HG02840 (cell line): Measurements from ENCODE around the gene PIM1.
A peak's percentile ranks its signal among the peaks of the same experiment; 100 is the strongest.
"Not testable (repeated sequence)": the region's sequence is repeated elsewhere in the genome, so short reads cannot be mapped to it uniquely, and the experiment has no call there.

Experiments
- ATAC-seq: cut with Tn5 transposase; IDR thresholded peaks from one replicate; pipeline ENCODE4 v1.9.1; 2021; ENCODE audit warnings: mild to moderate bottlenecking, moderate library complexity, moderate number of reproducible peaks; ENCODE audit not compliant: unreplicated experiment, low FRiP score

The PIM1 gene

DNA sequence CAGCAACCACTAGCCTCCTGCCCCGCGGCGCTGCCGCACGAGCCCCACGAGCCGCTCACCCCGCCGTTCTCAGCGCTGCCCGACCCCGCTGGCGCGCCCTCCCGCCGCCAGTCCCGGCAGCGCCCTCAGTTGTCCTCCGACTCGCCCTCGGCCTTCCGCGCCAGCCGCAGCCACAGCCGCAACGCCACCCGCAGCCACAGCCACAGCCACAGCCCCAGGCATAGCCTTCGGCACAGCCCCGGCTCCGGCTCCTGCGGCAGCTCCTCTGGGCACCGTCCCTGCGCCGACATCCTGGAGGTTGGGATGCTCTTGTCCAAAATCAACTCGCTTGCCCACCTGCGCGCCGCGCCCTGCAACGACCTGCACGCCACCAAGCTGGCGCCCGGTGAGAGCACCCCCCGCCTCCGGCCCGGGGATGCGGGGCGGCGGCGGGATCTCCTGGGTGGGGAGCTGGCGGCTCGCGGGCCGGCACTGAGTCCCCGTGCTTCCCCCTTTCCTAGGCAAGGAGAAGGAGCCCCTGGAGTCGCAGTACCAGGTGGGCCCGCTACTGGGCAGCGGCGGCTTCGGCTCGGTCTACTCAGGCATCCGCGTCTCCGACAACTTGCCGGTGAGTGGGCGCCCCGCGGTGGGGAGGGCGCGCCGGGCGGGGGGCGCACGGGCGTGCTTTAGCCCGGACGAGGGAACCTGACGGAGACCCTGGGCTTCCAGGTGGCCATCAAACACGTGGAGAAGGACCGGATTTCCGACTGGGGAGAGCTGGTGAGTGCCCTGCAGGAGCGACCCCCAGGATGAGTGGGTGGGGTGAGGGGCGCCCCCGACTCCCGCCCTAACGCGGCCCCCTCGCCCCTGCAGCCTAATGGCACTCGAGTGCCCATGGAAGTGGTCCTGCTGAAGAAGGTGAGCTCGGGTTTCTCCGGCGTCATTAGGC lies 585 bp downstream of the PIM1 start:
- ATAC-seq: peak; percentile 32

DNA sequence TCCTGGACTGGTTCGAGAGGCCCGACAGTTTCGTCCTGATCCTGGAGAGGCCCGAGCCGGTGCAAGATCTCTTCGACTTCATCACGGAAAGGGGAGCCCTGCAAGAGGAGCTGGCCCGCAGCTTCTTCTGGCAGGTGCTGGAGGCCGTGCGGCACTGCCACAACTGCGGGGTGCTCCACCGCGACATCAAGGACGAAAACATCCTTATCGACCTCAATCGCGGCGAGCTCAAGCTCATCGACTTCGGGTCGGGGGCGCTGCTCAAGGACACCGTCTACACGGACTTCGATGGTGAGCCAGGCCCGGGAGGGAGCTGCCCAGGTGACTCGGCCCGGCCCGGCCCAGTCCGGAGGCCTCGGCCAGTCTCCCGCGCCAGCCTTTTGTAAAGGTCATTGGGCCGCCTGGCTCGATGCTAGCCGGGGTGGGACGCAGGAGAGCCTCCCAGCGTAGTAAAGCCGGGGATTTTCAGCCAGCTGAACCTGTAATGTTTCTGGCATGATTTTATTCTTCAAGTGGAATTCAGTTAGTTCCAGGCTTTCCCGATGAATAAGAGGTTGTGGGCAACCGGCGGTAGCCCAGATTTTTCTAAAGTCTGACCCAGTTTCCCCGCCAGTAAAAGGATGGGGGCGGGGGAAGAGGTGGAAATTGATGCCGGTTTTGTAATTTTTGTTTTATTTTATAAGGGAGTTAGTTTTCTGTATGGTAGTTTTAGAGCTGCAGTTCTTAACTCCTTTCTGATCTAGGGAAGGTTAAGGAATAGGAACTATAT lies 1.4 kb downstream of the PIM1 start:
- ATAC-seq: no peak

DNA sequence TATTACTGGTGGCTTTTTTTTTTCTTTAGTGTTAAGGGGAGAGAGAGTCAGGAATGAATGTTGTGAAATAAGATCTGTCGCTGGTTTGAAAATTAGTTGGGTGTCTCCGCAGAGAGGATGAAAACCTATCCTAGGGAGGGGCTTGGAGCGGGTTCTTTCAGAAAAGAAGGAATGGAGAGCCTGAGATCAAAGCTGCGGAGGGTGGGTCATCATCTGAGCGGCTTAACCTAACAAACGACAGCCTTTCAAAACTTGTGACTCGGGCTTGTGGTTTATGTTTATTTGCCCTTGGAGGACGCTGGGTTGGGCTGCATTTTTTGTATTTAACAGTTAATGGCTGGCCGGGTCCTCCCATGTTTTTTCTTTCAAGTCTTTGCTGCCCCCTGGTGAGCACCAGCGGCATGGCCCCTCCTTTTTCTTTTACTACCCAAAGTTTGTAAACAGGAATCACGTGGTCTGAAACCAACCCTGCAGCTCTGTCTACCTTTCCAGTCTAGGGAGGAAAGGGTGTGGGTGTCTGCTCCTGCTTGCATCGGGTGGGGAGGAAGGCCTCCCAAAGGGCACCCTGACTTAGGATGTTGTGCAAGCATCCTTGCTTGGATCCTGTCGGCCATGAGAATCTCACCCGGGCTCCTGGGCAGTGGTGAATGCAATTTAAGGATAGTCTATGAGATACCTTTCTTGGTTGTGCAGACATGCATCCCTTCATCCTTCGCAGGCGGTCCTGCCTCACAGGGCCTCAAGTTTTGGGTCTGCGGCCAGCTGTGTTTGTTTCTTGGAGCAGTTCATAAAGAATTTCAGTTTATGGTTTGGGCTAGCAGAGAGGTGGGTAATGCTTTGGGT lies 2.2 kb downstream of the PIM1 start:
- no peak for ATAC-seq

DNA sequence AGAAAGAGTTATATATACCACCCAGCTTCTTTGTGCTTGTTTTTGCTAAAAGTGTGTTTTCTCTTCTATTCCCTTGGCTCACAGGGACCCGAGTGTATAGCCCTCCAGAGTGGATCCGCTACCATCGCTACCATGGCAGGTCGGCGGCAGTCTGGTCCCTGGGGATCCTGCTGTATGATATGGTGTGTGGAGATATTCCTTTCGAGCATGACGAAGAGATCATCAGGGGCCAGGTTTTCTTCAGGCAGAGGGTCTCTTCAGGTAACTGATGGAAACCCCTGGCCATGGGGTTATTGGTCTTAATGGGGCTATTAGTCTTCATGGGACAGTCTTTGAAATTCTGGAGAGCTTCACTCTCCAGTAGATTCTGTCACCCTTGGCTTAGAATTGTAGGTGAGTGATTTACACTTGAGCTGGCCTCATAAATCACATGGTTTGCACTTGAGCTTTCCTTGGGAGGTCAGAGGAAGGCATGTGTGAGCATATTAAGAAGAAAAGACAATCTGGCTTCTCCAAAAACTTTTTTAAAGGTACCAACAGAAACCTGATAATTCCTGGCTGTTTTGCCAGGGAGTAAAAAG lies 3.0 kb downstream of the PIM1 start:
- no peak for ATAC-seq

DNA sequence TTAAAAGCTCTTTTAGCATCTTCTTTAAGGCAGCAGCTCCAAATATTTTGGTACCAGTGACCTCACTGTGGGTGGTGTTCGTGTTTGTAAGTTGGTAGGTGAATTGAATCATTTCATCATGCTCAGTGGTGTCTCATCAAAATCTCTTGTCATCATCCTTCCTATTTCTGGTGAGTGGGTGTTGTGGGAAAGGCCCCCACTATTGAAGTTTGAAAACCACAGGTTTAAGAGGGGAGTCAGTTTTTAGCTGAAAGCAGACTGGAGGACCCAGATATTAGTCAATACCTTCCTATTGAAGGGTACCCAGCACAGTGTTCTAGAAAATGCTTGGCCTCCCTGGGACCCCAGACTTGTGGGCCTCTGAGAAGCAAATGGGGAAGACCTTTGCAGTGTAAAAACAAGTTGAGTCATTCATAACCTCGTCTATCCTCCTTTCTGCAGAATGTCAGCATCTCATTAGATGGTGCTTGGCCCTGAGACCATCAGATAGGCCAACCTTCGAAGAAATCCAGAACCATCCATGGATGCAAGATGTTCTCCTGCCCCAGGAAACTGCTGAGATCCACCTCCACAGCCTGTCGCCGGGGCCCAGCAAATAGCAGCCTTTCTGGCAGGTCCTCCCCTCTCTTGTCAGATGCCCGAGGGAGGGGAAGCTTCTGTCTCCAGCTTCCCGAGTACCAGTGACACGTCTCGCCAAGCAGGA lies 3.7 kb downstream of the PIM1 start:
- no peak for ATAC-seq

DNA sequence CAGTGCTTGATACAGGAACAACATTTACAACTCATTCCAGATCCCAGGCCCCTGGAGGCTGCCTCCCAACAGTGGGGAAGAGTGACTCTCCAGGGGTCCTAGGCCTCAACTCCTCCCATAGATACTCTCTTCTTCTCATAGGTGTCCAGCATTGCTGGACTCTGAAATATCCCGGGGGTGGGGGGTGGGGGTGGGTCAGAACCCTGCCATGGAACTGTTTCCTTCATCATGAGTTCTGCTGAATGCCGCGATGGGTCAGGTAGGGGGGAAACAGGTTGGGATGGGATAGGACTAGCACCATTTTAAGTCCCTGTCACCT lies 4.2 kb downstream of the PIM1 start:
- ATAC-seq: no peak

DNA sequence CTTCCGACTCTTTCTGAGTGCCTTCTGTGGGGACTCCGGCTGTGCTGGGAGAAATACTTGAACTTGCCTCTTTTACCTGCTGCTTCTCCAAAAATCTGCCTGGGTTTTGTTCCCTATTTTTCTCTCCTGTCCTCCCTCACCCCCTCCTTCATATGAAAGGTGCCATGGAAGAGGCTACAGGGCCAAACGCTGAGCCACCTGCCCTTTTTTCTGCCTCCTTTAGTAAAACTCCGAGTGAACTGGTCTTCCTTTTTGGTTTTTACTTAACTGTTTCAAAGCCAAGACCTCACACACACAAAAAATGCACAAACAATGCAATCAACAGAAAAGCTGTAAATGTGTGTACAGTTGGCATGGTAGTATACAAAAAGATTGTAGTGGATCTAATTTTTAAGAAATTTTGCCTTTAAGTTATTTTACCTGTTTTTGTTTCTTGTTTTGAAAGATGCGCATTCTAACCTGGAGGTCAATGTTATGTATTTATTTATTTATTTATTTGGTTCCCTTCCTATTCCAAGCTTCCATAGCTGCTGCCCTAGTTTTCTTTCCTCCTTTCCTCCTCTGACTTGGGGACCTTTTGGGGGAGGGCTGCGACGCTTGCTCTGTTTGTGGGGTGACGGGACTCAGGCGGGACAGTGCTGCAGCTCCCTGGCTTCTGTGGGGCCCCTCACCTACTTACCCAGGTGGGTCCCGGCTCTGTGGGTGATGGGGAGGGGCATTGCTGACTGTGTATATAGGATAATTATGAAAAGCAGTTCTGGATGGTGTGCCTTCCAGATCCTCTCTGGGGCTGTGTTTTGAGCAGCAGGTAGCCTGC lies 4.8 kb downstream of the PIM1 start:
- ATAC-seq: no peak

DNA sequence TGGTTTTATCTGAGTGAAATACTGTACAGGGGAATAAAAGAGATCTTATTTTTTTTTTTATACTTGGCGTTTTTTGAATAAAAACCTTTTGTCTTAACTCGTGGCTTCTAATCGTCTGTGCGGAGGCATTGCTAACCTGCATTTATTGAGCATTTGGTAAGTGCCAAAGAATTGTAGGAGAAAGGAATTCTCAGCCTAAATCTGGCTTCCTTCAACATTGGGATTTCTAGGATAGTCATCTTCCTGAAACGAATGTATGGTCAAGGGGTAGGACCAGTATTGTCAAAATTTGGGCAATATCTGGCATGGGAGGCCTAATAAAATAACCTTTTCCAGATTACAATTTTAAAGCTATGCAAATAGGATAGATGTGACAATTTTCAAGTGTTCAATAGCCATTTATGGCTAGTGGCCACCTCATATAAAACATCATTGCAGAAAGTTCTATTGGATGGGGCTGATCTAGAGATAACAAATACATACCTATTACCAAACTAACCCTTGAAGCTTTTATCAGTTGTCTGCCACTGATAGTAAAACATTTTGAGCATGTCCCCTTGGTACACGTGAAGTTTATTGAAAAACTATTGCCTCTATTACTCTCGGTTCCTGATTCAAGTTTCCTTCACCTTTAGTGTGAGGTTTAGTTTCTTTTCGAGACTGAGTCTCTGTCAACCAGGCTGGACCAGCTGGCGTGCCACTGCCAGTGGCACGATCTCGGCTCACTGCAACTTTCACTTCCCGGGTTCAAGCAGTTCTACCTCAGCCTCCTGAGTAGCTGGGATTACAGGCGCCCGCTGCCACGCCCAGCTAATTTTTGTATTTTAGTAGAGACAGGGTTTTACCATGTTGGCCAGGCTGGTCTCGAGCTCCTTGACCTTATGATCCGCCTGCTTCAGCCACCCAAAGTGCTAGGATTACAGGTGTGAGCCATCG lies 5.6 kb downstream of the PIM1 start:
- no peak for ATAC-seq

DNA sequence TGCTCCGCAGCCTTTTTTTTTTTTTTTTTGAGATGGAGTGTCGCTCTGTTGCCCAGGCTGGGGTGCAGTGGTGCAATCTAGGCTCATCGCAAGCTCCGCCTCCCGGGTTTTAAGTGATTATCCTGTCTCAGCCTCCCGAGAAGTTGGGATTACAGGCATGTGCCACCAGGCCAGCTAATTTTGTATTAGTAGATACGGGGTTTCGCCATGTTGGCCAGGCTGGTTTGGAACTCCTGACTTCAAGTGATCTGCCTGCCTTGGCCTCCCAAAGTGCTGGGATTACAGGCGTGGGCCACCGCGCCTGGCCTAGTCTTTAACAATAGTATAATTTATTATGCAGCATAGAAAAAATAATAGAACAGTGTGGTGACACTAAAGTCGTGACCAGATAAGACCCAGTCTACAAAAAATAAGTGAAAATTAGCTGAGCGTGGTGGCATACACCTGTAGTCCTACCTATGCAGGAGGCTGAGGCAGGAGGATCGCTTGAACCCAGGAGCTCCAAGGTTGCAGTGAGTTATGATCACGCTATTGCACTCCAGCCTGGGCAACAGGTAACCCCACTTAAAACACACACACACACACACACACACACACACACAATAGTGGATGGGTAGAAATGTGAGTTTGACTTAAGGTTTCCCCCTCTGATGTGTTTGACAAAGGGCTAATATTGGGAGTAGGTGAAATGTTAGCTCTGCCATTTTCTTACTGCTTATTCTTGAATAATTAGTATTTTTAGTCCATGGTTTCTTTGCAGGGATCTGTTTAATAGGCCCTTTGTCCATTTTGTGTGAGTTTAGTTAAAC lies 6.5 kb downstream of the PIM1 start:
- no peak for ATAC-seq

DNA sequence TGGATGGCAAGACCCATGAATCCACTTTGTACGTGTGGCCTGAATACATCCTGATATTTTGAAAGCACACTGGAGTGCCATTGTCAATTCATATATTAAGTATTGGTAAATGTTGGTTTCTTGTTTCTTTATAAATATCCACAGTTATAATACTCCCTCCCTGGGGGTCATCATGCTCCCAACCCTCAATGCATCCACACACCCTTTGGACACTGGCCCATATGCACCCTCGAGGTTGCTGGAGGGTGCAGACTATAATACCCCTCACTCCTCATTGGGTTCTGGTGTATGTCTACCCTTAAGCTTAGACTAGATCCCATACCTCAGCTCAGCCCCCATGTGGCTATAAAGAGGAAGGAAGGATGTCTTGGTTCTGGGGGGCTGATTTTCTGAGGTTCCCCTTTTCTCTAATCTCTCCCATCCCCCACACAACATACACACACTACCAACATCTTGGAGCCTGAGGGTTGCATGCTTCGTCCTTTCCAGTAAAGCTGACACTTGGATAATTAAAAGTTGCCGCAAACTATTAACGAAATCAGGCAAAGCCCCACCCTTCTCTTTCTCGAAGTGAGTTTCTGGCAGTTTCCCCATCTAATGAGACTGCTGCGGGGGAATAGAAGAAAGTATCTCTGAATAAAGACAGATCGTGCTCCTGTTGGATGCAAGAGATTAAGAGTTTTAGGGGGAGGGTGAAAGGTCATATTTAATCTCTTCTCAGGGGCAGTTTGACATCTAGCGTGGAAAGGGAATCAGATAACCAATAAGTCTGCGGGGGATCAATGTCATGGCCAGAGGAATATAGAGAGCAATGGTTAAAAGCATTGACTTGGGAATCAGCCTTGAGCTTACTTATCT lies 7.4 kb downstream of the PIM1 start:
- no peak for ATAC-seq

DNA sequence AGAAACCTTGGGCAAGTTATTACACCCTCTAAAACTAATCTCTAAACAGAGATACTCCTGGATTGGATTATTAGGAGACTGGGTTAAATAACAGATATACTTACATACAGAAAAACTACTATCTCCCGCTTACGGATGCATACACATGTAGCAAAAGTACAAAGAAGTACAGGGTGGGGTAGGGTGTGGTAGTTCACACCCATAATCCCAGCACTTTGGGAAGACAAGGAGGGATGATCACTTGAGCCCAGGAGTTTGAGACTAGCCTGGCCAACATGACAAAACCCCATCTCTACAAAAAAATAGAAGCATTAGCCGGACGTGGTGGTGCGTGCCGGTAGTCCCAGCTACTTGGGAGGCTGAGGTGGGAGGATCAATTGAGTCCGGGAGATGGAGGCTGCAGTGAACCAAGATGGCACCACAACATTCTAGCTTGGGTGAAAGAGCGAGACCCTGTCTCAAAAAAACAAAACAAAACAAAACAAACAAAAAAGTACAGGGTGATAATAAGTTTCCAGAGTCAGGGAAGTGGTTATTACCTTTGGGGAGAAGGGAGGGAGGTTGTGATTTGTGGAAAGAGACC lies 8.1 kb downstream of the PIM1 start:
- no peak for ATAC-seq

DNA sequence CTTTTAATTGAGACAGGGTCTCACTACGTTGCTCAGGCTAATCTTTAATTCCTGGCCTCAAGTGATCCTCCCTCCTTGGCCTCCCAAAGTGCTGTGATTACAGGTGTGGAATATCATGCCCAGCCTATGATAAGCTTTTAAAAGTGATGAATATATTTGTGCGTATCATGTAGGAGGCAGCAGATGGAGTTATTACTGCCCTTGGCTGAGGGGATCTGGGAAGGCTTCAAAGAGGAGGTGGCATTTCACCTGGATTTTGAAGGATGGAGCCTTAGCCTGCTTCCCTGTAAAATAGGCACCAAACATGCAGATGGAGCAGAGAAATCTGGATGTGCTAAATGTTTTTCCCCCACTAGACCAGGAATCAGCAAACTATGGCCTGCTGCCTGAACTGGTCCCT lies 10.1 kb downstream of the PIM1 start:
- no peak for ATAC-seq

DNA sequence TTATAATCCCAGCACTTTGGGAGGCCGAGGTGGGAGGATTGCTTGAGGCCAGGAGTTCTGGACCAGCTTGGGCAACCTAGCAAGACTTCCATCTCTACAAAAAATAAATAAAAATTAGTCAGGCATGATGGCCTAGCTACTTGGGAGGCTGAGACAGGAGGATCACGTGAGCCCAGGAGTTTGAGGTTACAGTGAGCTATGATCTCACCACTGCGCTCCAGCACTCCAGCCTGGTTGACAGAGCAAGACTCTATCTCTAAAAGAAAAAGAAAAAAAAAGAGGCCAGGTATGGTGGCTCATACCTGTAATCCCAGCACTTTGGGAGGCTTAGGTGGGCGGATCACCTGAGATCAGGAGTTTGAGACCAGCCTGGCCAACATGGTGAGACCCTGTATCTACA lies 10.7 kb downstream of the PIM1 start:
- not testable (repeated sequence) for ATAC-seq

DNA sequence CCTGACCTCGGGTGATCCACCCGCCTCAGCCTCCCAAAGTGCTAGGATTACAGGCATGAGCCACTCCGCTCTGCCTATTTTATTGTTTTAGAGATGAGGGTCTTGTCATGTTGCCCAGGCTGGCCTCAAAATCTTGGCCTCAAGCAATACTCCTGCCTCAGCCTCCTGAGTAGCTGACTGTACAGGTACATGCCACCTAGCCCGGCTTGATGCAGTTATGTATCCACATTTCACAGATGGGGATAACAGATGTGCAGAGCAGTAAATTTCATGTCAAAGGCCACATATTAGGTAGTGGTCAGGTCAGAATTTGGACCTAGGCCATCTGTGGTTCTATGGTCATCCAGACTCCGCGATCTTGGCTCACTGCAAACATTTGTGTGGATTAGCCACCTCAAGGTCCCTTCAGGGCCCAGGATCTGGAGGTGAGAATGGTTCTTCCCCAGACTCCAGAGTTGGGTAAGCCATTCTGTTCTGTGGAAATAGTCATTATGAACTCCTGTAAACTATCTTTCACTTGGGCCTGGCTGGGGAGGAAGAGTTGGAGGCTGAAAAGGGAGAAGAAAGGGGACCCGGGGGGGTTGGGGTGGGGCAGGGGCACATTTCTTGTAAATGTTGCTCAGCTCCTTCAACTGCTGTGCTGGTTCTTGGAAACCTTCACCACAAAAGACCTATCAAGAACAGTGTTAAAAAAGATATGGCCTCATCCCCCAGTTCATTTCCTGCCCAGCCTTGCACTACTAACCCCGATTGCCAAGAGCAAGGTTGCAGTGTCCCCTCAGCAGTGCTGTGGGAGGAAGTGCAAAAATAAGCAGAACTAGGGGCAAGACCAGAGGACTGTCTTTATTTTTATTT lies 13.0 kb downstream of the PIM1 start:
- no peak for ATAC-seq
